CD4-positive, alpha-beta T cell treated with Interleukin-12 subunit alpha and Interleukin-12 subunit beta, for 1 hour (primary cell): ENCODE measurements around the gene TPST2.
"Not testable (repeated sequence)": the region's sequence is repeated elsewhere in the genome, so short reads cannot be mapped to it uniquely, and the experiment has no call there.

ENCODE experiments used
- DNase-seq: peaks from one replicate; pipeline ENCODE4 v3.0.0-alpha.2; 2020

The TPST2 gene

DNA sequence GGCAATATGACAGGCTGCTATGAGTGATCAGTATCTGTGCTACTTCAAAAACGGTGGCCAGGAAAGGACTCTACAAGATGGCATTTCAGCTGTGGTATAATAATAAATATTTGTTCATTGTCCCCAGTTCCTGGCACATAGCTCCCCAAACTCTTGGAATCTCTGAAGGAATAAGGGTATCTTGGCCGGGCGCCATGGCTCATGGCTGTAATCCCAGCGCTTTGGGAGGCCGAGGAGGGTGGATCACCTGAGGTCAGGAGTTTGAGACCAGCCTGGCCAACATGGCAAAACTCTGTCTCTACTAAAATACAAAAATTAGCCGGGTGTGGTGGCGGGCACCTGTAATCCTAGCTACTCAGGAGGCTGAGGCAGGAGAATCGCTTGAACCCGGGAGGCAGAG is 61.4 kb downstream of the TPST2 start:
- not testable (repeated sequence) for DNase-seq

DNA sequence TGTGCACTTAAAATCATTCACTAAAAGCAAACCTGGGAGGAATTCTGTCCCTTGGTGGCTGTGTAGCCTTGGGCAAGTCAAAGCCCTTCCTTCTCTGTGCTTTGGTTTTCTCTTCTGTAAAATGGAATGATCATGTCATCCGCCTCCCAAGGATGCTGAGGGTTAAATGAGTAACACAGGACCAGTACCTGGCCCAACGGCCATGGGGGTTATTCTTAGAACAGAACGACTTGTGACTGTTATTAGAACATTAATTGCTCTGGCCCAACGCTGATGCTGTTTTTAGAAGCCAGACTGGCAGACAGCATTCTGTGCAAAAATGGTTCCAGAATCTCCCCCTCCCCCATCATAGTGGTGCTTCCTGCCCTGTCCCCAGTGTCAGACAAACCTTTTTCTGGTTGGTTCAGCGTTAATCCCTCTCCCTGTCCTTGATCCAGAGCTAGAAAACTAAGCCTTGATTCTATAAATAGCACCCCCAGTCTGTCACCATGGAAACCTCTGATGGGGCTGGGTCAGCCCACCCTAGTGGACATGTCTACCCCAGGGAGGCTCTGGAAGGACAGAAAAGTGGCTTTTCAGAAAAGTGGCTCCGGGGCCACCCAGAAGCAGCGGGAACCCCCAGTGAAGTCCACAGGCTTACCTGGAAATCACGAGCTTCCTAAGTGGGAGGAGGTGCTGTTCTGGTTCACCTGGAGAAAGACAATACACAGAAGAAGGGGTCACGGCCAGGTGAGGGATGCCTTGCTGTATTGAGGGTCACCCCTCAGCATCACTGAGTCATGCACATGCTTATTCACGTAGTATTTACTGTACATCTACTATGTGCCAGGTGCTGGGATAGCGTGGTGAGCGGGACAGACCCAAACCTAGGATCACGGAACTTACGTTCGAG is 62.1 kb downstream of the TPST2 start:
- DNase-seq, result no peak

DNA sequence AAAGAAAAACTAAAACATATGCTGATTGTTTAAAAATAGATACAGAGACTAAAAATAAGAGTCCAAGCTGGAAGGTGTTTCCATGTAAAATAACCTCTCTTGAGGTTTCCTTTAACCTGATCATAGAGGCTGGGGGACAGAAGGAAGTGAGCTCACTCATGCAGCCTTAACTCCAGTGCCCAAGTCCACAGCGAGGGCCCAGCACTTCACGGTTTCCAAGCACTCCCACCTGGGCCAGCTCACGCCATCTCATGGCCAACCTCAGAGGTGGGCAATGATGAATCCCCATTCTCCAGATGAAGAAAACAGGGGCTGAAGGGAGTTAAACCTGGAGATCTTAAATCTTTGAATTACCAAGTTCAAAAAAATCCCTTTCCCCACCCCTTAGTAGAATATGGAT is 62.8 kb downstream of the TPST2 start:
- DNase-seq, result no peak

DNA sequence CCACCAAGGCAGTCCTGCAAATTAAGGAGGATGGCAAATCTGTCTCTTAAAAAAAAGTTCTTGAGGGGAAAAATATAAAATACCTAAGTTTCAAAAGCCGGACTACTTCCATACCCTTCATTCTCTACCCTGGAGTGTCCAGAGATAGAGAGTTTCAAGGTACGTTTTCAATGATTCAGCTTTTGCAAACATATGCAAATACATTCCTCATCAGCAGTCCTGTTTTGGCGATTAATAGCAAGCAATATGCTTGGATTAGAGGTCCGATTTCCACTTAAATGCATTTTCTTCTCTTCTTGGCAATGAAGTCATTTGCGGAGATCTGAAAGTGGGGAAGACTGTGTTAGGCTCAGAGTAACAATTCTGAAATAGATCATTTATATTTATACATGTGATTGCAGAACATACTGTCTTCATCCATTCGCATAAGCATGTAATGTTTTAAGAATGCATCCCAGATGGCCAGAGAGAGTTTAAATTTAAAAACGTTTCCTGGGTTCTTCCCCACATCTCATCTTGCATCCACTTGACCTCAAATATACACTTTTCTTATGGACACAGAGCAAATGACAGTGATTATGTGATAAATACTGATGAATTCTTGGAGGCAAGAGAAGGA is 63.9 kb downstream of the TPST2 start:
- no peak for DNase-seq

- no peak for DNase-seq
These were observed 65.1 kb downstream of the TPST2 start for GRCh38 chr22:26524870-26525269.

- DNase-seq, result no peak
These were observed 67.3 kb downstream of the TPST2 start for GRCh38 chr22:26522592-26522991.

GRCh38 chr22:26522012-26522411 is 67.9 kb downstream of the TPST2 start:
- DNase-seq, result no peak

GRCh38 chr22:26517429-26517828 is 72.5 kb downstream of the TPST2 start:
- no peak for DNase-seq

- DNase-seq, result no peak
These were observed 73.4 kb downstream of the TPST2 start for GRCh38 chr22:26516503-26516902.

GRCh38 chr22:26515931-26516330 is 74.0 kb downstream of the TPST2 start:
- DNase-seq, result no peak

GRCh38 chr22:26514419-26515161 is 75.3 kb downstream of the TPST2 start:
- DNase-seq, result no peak

DNA sequence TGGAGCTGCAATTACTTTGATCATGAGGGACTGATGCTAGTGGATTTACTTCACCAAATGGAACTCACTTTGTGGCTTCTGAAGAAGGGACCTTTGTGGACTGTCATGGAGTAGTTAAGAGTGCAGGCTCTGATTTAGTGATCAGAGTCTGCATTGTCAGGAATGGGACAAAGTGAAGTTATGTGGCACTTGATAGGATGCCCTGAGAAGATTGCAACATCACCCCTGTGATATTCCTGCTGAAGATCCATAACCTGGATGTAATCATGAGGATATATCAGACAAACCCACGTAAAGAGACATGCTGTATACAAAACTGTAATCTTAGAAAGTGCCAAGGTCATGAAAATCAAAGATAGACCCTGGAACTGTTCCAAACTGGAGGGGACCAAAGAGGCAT is 76.1 kb downstream of the TPST2 start:
- no peak for DNase-seq

DNA sequence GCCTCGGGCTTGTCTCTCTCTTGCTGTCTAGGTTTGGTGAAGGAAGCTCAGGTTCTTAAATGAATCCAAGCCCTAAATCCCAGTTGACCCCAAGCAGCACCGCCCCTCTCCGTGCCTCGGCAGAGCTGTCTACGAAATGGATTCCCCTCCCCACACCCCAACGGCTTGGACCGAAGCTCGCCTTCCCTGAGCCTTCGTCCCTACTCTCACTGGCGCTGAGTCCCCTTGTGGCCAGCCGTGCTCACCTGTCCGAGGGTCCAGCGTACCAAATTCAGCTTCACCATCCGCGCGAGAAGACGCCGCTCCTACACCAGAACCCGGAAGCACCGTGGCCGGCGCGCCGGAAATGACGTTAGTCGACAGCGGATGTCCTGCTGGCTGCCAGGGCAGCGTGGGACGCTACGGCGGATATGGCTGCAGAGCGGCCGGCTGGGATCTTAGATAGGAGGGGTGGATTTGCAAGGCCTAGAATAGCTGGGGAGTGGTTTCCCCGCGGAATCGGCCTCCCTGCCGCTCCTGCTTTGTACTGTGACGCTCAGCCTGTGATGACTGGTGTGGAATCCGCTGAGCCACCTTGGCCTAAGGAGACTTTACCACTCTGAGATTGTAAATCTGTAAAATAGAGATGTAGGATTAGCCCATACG is 77.7 kb downstream of the TPST2 start, which contains the start of gene TFIP11:
TSS of gene TFIP11 (minus strand) at position 325 of the 645 bp plus-strand sequence. CDS start 2,201 bp downstream, outside the sequence.
- DNase-seq, result peak; percentile 89

GRCh38 chr22:26508148-26508547 is 81.8 kb downstream of the TPST2 start:
- no peak for DNase-seq

GRCh38 chr22:26503758-26504157 is 86.2 kb downstream of the TPST2 start:
- DNase-seq, result no peak

- peak; percentile 77 for DNase-seq
These were observed 87.0 kb downstream of the TPST2 start for GRCh38 chr22:26502688-26503561.

DNA sequence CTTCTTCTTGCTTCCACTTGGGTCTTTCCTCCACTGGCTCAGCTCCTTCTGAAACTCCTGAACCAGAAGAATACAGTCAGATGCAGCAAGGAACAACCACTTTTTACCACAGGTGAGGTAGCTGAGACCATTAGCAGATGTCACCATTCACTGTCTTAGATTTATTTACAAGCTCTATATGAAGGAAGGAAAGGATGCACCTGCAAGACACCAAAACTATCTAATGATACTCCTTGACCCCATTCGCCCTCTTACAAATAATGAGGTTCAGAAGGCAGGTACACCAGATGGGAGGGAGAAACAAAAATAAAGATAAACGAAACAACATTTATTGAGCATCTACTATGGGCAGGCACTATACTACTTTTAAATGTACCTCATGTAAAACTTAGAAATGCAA is 87.9 kb downstream of the TPST2 start:
- no peak for DNase-seq

DNA sequence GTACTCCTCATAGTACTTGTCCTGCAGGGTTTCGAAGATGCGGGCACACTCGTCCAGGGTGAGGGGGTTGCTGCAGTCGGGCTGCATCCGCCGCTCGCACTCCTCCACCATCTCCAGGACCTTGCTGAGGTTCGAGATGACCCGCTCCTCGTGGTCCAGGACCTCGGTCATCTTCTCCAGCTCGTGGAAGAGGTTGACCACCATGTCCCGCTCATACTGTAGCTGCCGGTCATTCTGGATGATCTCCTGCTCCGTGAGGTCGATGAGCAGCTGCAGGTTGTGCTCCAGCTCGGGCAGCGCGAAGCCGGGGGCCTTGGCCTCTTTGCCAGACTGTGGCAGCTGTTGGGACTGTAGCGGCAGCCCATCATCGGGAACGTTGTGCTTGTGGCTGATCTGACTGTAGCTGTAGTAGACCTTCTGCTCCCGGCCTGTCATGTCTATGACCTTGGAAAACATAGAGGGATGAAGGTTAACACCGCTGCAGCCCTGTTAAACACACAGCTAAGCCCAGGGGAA is 90.7 kb downstream of the TPST2 start:
- DNase-seq, result no peak

DNA sequence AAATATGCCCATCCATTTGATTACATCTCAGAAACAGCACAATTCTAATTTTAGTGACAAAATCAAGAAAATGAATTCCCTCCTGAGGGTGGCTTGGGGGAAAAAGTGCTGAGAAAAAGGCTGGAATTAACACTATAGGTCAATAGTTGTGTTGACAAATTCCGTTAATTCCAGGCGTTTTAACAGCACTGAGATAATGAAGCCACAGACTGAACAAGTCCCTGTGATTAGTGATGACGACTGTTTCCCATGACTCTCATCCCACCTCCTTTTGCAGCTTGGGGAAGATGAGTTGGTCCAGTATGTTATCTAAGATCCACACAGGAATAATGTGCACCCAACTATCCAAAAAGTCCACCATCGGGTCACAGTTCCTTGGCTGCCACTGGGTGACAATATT is 93.5 kb downstream of the TPST2 start:
- no peak for DNase-seq

GRCh38 chr22:26494506-26494905 is 95.4 kb downstream of the TPST2 start:
- DNase-seq, result no peak

DNA sequence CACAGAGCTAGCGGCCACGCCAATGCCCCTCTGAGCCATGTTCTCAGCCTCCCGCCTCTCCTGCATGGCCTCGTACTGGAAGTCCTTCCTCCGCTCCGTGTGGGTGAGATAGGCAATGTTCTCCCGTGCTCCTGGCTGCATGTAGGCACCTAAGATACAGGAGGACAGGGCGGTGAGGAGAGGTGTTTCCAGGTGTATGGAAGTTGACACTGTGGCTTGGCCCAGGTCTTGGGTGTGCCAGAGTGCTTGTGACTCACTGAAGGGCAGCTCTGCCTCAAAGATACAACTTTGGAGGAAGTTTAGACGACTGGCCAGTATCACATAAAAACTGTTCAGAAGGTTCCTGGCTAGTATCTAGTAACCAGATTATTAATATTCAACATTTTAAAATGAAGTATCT is 97.7 kb downstream of the TPST2 start:
- DNase-seq, result no peak
